D721Med (cell line): ENCODE results near the gene SRD5A3.
A peak's percentile ranks its signal among the peaks of the same experiment; 100 is the strongest.

Experiments used
- DNase-seq: peaks from one replicate; pipeline ENCODE4 v3.0.0; 2011; ENCODE audit warnings: low spot score; ENCODE audit not compliant: insufficient read length
- FAIRE-seq: peaks from 2 replicates; lab custom pipeline; 2011; peaks lifted over from hg19 to GRCh38; lab: Jason Lieb, UNC
- TF ChIP-seq, protein P1 (sequence below): IDR thresholded peaks from 2 replicates; pipeline ENCODE4 v1.5.1; 2012; ENCODE audit warnings: mild to moderate bottlenecking, control low read depth; ENCODE audit not compliant: insufficient read depth; ENCODE audit errors: missing control alignments

SRD5A3 gene

DNA sequence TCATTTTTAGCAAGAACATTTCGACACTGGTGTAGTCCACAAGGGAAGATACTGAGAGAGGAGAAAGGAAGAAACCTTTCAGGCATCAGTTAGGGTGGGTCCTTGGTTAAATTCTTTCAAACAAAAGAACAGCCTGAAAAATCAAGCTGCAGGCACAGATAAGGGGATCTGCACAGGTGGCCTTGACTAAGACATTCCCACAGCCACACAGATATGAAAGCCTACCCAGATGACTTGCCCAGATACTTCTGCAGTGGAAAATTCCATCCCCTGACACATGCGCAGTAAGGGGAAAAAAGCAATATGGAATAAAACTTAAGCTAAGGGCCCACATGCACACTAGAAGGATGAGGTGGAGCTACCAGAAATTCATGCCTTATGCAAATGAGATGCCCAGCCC is 40.8 kb downstream of the SRD5A3 start:
- TF ChIP-seq, protein P1, sequence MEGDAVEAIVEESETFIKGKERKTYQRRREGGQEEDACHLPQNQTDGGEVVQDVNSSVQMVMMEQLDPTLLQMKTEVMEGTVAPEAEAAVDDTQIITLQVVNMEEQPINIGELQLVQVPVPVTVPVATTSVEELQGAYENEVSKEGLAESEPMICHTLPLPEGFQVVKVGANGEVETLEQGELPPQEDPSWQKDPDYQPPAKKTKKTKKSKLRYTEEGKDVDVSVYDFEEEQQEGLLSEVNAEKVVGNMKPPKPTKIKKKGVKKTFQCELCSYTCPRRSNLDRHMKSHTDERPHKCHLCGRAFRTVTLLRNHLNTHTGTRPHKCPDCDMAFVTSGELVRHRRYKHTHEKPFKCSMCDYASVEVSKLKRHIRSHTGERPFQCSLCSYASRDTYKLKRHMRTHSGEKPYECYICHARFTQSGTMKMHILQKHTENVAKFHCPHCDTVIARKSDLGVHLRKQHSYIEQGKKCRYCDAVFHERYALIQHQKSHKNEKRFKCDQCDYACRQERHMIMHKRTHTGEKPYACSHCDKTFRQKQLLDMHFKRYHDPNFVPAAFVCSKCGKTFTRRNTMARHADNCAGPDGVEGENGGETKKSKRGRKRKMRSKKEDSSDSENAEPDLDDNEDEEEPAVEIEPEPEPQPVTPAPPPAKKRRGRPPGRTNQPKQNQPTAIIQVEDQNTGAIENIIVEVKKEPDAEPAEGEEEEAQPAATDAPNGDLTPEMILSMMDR: no peak
- FAIRE-seq: no peak
- DNase-seq: no peak

DNA sequence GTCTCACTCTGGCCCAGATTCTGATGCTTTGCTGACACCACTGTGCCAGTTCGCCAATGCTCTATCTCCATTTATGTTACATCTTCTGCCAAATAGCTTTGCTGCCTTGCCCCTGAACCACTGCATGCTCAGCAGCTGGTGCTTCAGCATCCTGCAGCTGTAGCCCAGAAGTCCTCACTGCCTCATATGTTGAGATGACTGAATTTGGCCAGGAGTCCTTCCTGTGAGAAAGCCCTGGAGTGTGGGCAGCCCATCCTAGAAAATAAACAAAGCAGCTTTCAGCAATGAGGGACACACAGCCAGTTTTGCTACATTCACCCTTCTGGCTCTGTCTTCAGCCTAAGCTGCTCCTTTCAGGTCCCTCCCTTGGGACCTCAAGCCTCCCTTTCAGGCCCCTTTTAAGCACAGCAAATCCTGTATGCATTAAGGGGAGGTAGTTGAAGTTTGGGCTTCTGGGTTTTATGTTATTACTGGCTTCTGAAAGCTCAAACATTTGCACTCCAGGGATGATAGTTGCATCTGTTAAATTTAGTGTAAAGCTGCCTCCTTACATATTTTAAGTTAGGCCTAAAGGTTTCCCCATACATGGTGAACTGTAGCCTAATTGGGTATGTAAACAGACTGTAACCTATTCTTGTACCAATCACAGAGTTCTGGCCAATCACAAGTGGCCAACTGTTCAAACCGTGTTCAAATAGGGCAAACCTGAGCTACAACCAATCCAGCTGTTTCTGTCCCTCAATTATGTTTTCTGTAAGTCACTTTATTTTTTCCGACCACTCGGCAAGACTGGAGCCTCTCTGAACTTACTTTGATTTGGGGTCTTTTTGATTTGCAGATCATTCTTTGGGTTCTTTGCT is 47.6 kb downstream of the SRD5A3 start:
- FAIRE-seq (no peak), DNase-seq (no peak)
- TF ChIP-seq, protein P1: no peak

DNA sequence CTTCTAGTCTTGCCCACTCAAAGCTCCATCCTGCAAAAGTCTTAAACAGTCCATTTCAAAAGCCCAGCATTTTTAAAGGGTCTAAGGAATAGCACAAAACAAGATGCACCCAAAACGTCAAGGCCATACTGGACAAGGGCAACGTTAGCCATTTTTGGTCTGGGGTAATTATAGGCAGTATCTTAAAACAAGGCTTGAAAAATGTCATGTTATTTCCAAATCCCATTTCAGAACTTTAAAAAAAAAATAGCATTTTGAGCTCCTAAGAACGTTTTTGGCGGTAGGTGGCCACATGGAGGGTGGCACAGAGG is 49.1 kb downstream of the SRD5A3 start:
- TF ChIP-seq, protein P1: no peak
- no peak for FAIRE-seq
- DNase-seq: no peak

DNA sequence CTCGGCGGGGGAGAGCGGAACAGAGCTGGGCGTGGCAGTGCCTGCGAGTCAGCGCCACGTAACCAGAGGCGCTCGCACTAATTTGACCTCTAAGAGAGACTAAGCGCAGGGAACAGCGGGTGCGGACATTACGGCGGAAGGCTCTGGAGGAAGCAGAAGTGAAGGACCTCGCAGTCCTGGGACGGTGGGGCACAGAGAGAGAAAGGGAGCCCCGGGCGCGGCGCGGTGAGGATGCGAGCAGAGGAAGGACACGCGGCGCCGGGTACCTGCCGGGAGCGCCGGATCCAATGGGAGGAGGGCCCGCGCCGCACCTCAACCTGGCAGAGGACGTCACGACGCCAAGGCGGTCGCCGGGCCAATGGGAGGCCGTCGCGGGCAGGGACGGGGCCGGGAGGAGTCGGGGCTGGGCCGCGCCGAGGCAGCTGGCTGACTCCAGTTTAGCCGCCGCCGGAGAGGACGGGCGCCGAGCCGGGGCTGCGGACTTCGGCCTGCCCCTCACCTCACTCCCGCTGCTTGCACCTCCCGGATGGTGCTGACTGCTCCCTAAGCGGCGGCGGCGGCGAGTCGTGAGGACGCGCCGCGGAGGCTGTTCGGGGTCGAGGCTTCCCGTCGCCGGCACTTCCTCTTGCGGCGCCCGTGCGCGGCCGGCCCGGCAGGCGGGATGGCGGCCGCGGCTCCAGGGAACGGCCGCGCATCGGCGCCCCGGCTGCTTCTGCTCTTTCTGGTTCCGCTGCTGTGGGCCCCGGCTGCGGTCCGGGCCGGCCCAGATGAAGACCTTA is 49.7 kb downstream of the SRD5A3 start, which contains the start of gene TMEM165:
TMEM165 (plus strand) TSS at position 429 of the 779 bp plus-strand sequence; CDS start at position 662, 233 bp downstream.
- TF ChIP-seq, protein P1: no peak
- no peak for FAIRE-seq
- peak; percentile 64 for DNase-seq

DNA sequence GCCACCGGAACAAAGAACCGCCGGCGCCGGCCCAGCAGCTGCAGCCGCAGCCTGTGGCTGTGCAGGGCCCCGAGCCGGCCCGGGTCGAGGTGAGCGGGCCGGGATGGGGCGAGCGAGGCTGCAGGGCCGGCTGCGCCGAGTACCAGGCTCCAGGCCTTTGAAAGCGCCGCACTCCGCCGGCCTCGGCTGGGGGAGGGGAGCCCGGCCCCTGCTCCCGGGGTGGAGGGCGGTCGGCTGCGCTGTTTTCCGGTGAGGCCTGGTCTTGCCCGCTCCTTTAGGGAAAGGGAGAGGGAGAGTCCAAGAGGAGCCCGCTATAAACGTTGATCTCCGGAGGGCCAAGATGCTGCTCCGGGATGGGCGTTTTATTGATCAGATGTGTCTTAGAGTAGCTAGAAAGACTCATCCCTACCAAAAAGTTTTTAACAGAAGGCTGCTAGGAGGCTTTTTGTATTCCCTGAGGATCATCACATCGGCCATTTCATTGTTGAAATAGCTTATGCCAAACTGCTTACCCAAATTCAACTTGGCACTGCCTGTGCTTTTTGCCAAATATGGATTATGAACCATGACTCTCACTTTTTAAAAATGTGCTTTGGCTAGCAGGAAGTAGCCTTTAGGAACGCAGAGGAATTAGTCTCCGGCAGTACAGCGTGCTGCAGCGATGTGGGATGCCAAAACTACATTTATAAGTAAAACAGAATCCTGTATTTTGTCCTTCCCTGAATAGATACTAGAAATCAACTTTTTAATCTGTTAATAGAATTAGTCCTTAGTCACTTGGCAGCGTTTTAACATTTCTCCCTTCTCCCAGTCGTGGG is 50.5 kb downstream of the SRD5A3 start:
- TF ChIP-seq, protein P1: no peak
- DNase-seq: no peak
- no peak for FAIRE-seq

DNA sequence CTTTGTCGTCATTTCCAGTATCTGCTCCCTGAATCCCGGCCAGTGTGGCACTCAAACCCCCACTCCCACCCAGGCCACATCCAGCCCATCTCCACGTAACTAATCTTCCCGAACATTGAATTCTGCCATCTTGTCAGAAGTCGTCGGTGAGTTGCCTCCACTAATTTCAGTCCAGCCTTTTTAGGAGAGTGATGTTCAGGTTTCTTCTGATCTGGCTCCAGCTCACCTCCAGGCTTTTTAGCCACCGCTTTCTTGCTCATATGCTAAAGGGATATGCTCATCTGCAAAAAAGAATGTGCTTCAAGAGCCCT is 51.0 kb downstream of the SRD5A3 start:
- DNase-seq (no peak), FAIRE-seq (no peak)

More for the DNA sequence above, 51.0 kb downstream of the SRD5A3 start:
- TF ChIP-seq, protein P1: no peak
